ENCODE results near the gene RIPOR2.

Gene RIPOR2

DNA sequence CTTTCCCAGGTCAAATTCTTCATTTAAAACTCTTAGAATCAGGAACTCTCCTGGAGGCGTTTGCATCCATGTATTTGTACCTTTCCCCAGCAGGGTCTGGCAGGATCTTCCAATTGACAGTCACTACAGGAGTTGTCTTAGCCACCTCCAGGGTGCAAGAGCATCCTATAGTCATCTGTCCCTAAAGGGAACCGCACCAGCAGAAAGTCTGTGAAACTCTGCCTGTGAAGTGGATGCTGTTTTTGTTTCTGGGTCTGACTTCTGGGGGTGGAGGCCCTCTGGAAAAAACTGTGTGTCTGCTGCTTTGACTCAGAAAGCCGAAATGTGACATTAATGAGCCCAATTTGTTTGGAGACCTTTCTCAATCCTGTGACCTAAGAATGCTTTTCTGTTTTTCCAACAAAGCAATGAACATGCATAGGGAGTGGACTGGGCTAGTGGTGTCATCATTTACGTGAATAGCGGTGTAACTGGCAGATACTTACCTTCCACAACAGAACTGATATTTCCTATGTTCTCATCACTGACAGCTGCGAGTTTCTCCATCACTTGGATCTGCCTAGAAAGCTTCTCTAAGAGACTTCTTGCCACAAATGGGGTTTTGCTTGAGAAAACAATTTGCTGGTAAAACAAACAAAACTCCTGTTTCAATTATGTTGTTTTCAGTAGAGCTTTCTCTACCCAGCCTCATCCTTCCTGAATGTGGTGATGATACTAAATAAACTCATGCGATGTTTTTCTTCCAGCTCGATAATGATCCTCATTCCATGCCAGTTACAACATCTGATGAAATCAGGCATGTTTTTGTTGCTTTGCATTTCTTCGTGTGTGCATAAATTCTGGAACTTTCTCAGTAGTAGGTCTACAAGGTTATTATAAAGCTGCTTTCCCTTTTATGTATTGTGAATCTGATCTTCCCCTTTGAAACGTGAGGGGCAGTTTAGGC, 103.7 kb downstream of the RIPOR2 start:
- H3K4me3 ChIP-seq (ENCODE audit: low read depth, low read length): no peak overlapping the region
- TF ChIP-seq, protein P1, sequence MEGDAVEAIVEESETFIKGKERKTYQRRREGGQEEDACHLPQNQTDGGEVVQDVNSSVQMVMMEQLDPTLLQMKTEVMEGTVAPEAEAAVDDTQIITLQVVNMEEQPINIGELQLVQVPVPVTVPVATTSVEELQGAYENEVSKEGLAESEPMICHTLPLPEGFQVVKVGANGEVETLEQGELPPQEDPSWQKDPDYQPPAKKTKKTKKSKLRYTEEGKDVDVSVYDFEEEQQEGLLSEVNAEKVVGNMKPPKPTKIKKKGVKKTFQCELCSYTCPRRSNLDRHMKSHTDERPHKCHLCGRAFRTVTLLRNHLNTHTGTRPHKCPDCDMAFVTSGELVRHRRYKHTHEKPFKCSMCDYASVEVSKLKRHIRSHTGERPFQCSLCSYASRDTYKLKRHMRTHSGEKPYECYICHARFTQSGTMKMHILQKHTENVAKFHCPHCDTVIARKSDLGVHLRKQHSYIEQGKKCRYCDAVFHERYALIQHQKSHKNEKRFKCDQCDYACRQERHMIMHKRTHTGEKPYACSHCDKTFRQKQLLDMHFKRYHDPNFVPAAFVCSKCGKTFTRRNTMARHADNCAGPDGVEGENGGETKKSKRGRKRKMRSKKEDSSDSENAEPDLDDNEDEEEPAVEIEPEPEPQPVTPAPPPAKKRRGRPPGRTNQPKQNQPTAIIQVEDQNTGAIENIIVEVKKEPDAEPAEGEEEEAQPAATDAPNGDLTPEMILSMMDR (IDR thresholded peaks at IDR 0.05; ENCODE audit: insufficient read depth, low read depth, low read length, missing control alignments): no peak
- DNase-seq (ENCODE audit: low read depth): no peak

- no peak overlapping the region for H3K4me3 ChIP-seq (ENCODE audit: low read depth, low read length)
- no peak for DNase-seq (ENCODE audit: low read depth)
- TF ChIP-seq, protein P1 (IDR thresholded peaks at IDR 0.05; ENCODE audit: insufficient read depth, low read depth, low read length, missing control alignments): no peak
Measured at GRCh38 chr6:24829657-24830056, 106.1 kb downstream of the RIPOR2 start.

DNA sequence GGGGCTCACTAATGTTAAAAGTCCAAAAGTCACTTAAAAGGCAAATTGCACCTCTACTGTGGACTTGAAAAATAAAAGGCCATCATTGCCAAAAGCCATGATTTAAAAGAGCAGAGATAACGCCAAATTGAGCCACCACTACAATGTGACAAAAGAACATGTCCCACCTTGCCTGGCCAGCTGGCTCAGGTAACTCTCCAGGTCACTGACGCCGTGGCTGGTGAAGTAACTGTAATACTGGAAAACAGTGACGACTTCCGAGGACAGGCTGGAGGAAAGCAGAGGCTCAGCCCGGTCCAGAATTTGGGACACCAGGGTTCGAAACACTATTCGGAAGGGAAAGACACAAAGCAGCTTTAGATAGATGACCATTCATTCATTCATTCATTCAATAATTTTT, 107.8 kb downstream of the RIPOR2 start:
- no peak overlapping the region for H3K4me3 ChIP-seq (ENCODE audit: low read depth, low read length)
- TF ChIP-seq, protein P1 (IDR thresholded peaks at IDR 0.05; ENCODE audit: insufficient read depth, low read depth, low read length, missing control alignments): no peak
- no peak for DNase-seq (ENCODE audit: low read depth)

GRCh38 chr6:24827162-24827561, 108.6 kb downstream of the RIPOR2 start:
- DNase-seq (ENCODE audit: low read depth): no peak
- H3K4me3 ChIP-seq (ENCODE audit: low read depth, low read length): no peak overlapping the region
- TF ChIP-seq, protein P1 (IDR thresholded peaks at IDR 0.05; ENCODE audit: insufficient read depth, low read depth, low read length, missing control alignments): no peak

DNA sequence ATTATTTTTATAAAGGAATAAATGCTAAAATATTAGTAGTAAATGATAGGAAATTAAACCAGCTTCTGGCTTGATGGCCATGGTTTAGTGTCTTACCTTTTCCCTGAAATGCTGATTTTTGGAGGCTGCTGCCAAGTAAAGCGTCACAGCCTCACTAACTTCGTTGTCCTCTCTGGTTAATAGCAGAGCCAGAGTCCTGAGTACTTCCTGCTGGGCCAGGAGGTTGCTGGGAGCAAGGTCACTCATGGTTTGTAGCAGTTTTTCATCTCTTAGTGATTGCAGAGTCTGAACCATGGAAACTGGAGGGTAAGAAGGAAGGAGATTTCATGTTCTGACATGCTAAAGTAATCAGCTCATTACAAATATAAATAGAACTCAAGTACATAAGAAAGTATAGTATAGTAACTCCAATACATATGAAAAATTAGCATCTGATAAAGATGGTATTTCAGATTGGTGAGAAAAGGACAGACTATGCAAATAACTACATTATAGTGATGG, 110.6 kb downstream of the RIPOR2 start:
- DNase-seq (ENCODE audit: low read depth): no peak
- TF ChIP-seq, protein P1 (IDR thresholded peaks at IDR 0.05; ENCODE audit: insufficient read depth, low read depth, low read length, missing control alignments): no peak
- H3K4me3 ChIP-seq (ENCODE audit: low read depth, low read length): no peak overlapping the region

- TF ChIP-seq, protein P1 (IDR thresholded peaks at IDR 0.05; ENCODE audit: insufficient read depth, low read depth, low read length, missing control alignments): no peak
- no peak for DNase-seq (ENCODE audit: low read depth)
- no peak overlapping the region for H3K4me3 ChIP-seq (ENCODE audit: low read depth, low read length)
Measured at GRCh38 chr6:24824142-24824938, 111.4 kb downstream of the RIPOR2 start.
